Endothelial cell of umbilical vein (primary cell): ENCODE results near the gene PYCR2. TPM values are rescaled to one million over a fixed set of nuclear protein-coding genes. Genes with fewer than 3 reads are reported as not detected.

Experiments used
- BruUV-seq: library from RNA; stranded (reverse); fragments of 400-500 nt; replicated peaks from 2 replicates; lab custom pipeline; 2021; lab: Mats Ljungman, UMichigan
- CTCF ChIA-PET: fragments of 300-600, 350-600 bp; sonication (Branson Sonifier 250); formaldehyde crosslinking; loops from one replicate; lab custom pipeline; 2021; ENCODE audit warnings: antibody characterized with exemption, inconsistent platforms; lab: Charles Lee
- POLR2A ChIA-PET: fragments of 300-600, 350-600 bp; sonication (Branson Sonifier 250); formaldehyde crosslinking; loops from one replicate; lab custom pipeline; 2021; ENCODE audit warnings: antibody characterized with exemption, inconsistent platforms; lab: Charles Lee
- DNase-seq: peaks from one replicate; pipeline ENCODE4 v3.0.0-alpha.2; 2011; ENCODE audit warnings: low read depth, low spot score
- FAIRE-seq: peaks from 2 replicates; lab custom pipeline; 2011; peaks lifted over from hg19 to GRCh38; lab: Jason Lieb, UNC
- H2AFZ ChIP-seq: 2 replicates; pipeline ENCODE4 v1.6.0; 2012; ENCODE audit warnings: low read depth, low read length, control low read depth, inconsistent platforms
- H3K27ac ChIP-seq: 2 replicates; pipeline ENCODE4 v1.5.1; 2011; ENCODE audit warnings: low read depth, mild to moderate bottlenecking, control low read depth, low read length, moderate library complexity; ENCODE audit not compliant: insufficient read depth
- H3K27me3 ChIP-seq, 2 experiments: 2 replicates each; pipeline versions ENCODE4 v1.6.0 to v1.6.1; 2011; ENCODE audit warnings: low read length in 2 of 2, mixed read lengths in 1 of 2; ENCODE audit not compliant: control insufficient read depth in 2 of 2, insufficient read depth in 2 of 2
- H3K36me3 ChIP-seq, 2 experiments: 2 replicates in 1 of 2; 3 replicates in 1 of 2; pipeline ENCODE4 v1.5.1; 2011; ENCODE audit warnings: low read length in 2 of 2, mild to moderate bottlenecking in 1 of 2, moderate library complexity in 1 of 2; ENCODE audit not compliant: control insufficient read depth in 2 of 2, insufficient read depth in 2 of 2; ENCODE audit errors: extremely low read depth in 1 of 2
- H3K4me1 ChIP-seq: 3 replicates; pipeline ENCODE4 v1.5.1; 2011; ENCODE audit warnings: mild to moderate bottlenecking, low read length; ENCODE audit not compliant: control insufficient read depth, insufficient read depth; ENCODE audit errors: extremely low read depth
- H3K4me2 ChIP-seq: 2 replicates; pipeline ENCODE4 v1.6.1; 2011; ENCODE audit warnings: low read length, control low read depth, mixed read lengths; ENCODE audit not compliant: insufficient read depth
- H3K4me3 ChIP-seq, 3 experiments: fragments of 200-600 bp in 1 of 3; sonication (generic), shearing (Covaris generic) in 1 of 3; replicated peaks in 1 of 3; 2 replicates each; pipeline ENCODE4 v1.5.1; 2011 to 2016; ENCODE audit warnings: control low read depth in 3 of 3, low read length in 3 of 3, mild to moderate bottlenecking in 2 of 3, inconsistent platforms in 1 of 3, low read depth in 1 of 3, moderate library complexity in 1 of 3; ENCODE audit not compliant: insufficient read depth in 1 of 3
- H3K79me2 ChIP-seq: 2 replicates; pipeline ENCODE4 v1.6.0; 2012; ENCODE audit warnings: low read length, inconsistent platforms; ENCODE audit not compliant: control insufficient read depth, insufficient read depth
- H3K9ac ChIP-seq: replicated peaks from 2 replicates; pipeline ENCODE3; 2011; ENCODE audit warnings: low read length, control low read depth; ENCODE audit not compliant: insufficient read depth; ENCODE audit errors: extremely low read depth
- H3K9me1 ChIP-seq: replicated peaks from 3 replicates; pipeline ENCODE4 v1.6.0; 2011; ENCODE audit warnings: mild to moderate bottlenecking, low read length; ENCODE audit not compliant: control insufficient read depth, insufficient read depth; ENCODE audit errors: extremely low read depth
- H3K9me3 ChIP-seq: replicated peaks from 2 replicates; pipeline ENCODE4 v1.5.1; 2012; ENCODE audit warnings: low read length, inconsistent platforms; ENCODE audit not compliant: control insufficient read depth, insufficient read depth
- H4K20me1 ChIP-seq: replicated peaks from 2 replicates; pipeline ENCODE3; 2011; ENCODE audit warnings: mild to moderate bottlenecking, low read length; ENCODE audit not compliant: control insufficient read depth, insufficient read depth; ENCODE audit errors: extremely low read depth
- EZH2 ChIP-seq: IDR thresholded peaks from 2 replicates; pipeline ENCODE4 v1.6.1; 2012; ENCODE audit warnings: borderline replicate concordance, low read depth, mild to moderate bottlenecking, moderate library complexity, low read length, inconsistent platforms; ENCODE audit not compliant: severe bottlenecking
- FOS ChIP-seq: IDR thresholded peaks from 2 replicates; pipeline ENCODE4 v1.6.1; 2011; ENCODE audit warnings: mild to moderate bottlenecking, low read length, moderate library complexity, borderline replicate concordance; ENCODE audit not compliant: insufficient read depth
- GATA2 ChIP-seq: IDR thresholded peaks from 2 replicates; pipeline ENCODE4 v1.7.0; 2011; ENCODE audit warnings: low read depth, mild to moderate bottlenecking, moderate library complexity, mixed read lengths, low read length; ENCODE audit not compliant: insufficient read length, insufficient read depth
- MYC ChIP-seq: IDR thresholded peaks from one replicate; pipeline ENCODE4 v1.6.1; 2011; ENCODE audit warnings: mild to moderate bottlenecking, low read depth, low read length
- POLR2A ChIP-seq: IDR thresholded peaks from 2 replicates; pipeline ENCODE4 v1.6.1; 2012; ENCODE audit warnings: low read depth, mild to moderate bottlenecking, control low read depth, low read length
- POLR2AphosphoS5 ChIP-seq: IDR thresholded peaks from 2 replicates; pipeline ENCODE4 v1.6.1; 2012; ENCODE audit warnings: low read depth, mild to moderate bottlenecking, control low read depth, low read length, moderate library complexity; ENCODE audit not compliant: insufficient read depth
- dilution Hi-C: fragments of 300-500 bp; cut with MboI; formaldehyde crosslinking; loops from one replicate; pipeline ENCODE4 v1.15.0; 2019; ENCODE audit warnings: low sequenced_read_pairs; ENCODE audit not compliant: extremely low pct_ligation_motif_present
- intact Hi-C: fragments of 100-400 bp; cut with micrococcal nuclease; formaldehyde crosslinking; loops from one replicate; pipeline ENCODE4 v1.10.0; 2022
- polyA plus RNA-seq, 4 experiments: library from polyadenylated mRNA; depleted of rRNA in 3 of 4; stranded (reverse) in 3 of 4; unstranded in 1 of 4; fragments of >200 nt; gene quantifications; 2 replicates each; pipeline versions ENCODE4 v1.2.1 to v1.2.3, GENCODE V29; 2011 to 2012; ENCODE audit warnings: missing spikeins in 1 of 4
- total RNA-seq: library from RNA; stranded (reverse); gene quantifications from 2 replicates; pipeline ENCODE4 v1.2.3, GENCODE V29; 2021
- TF ChIP-seq, protein P1 (sequence below), 2 donors: IDR thresholded peaks; 1 replicate in 1 of 2; 2 replicates in 1 of 2; pipeline ENCODE4 v1.5.1; 2011; ENCODE audit warnings: low read length in 2 of 2, mild to moderate bottlenecking in 2 of 2, moderate library complexity in 2 of 2, control low read depth in 1 of 2, inconsistent platforms in 1 of 2, low read depth in 1 of 2; ENCODE audit not compliant: insufficient read depth in 1 of 2; ENCODE audit errors: extremely low read depth in 1 of 2
- TF ChIP-seq, protein P2 (sequence below): IDR thresholded peaks from 2 replicates; pipeline ENCODE4 v1.6.1; 2011; ENCODE audit not compliant: insufficient read depth, insufficient read length

Gene PYCR2
- total and polyA plus RNA-seq, 2 donors (not counting 3 experiments of a cell fraction or from before 2014, with no cell fraction given) = 64.6 to 65.1 TPM

GRCh38 chr1:225879521-225880221 is 44.4 kb downstream of the PYCR2 start:
- dilution Hi-C loops (no loop called here), intact Hi-C loops (no loop called here)
- Histone ChIP-seq H2AFZ (no peak overlapping the region), H3K9ac (no peak overlapping the region), H4K20me1 (no peaks in the 10 kb centered on the region), H3K4me3 (no peak overlapping the region), H3K79me2 (no peaks in the 10 kb centered on the region), H3K9me3 (no peaks in the 10 kb centered on the region), H3K27me3 (no peaks in the 10 kb centered on the region), H3K4me2 (no peak overlapping the region), H3K36me3 (peaks cover 0 to 2% of the 10 kb centered on the region in 2 experiments), H3K9me1 (no peaks in the 10 kb centered on the region), H3K4me1 (peaks cover 14% of the 10 kb centered on the region), H3K27ac (no peak overlapping the region)
- no peak for FAIRE-seq
- no peak for TF ChIP-seq POLR2AphosphoS5
- no peak for TF ChIP-seq EZH2
- no peak for TF ChIP-seq MYC
- no peak for TF ChIP-seq POLR2A
- TF ChIP-seq, protein P1, sequence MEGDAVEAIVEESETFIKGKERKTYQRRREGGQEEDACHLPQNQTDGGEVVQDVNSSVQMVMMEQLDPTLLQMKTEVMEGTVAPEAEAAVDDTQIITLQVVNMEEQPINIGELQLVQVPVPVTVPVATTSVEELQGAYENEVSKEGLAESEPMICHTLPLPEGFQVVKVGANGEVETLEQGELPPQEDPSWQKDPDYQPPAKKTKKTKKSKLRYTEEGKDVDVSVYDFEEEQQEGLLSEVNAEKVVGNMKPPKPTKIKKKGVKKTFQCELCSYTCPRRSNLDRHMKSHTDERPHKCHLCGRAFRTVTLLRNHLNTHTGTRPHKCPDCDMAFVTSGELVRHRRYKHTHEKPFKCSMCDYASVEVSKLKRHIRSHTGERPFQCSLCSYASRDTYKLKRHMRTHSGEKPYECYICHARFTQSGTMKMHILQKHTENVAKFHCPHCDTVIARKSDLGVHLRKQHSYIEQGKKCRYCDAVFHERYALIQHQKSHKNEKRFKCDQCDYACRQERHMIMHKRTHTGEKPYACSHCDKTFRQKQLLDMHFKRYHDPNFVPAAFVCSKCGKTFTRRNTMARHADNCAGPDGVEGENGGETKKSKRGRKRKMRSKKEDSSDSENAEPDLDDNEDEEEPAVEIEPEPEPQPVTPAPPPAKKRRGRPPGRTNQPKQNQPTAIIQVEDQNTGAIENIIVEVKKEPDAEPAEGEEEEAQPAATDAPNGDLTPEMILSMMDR (IDR thresholded peaks at IDR 0.05; ENCODE audit: extremely low read depth in 1 of 2, insufficient read depth in 1 of 2, low read depth in 1 of 2, low read length in 2 of 2) = no peak
- TF ChIP-seq GATA2 = no peak
- no peak for TF ChIP-seq FOS
- TF ChIP-seq, protein P2, sequence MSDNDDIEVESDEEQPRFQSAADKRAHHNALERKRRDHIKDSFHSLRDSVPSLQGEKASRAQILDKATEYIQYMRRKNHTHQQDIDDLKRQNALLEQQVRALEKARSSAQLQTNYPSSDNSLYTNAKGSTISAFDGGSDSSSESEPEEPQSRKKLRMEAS = no peak
- ChIA-PET CTCF (interaction anchor here (1.7 to 4.7 kb wide), 2 partner anchors 31 to 405 kb away, joined by 7 to 40 read pairs; no protein-coding TSS in a partner anchor), POLR2A (no interaction called here)
- no peak for DNase-seq
- BruUV-seq = no TSS peak
